HG03432 (cell line): Measurements from ENCODE around the gene HES3.

ENCODE experiments used
- ATAC-seq: cut with Tn5 transposase; IDR thresholded peaks from one replicate; pipeline ENCODE4 v1.9.1; 2021; ENCODE audit warnings: mild to moderate bottlenecking, moderate library complexity; ENCODE audit not compliant: unreplicated experiment

The HES3 gene

DNA sequence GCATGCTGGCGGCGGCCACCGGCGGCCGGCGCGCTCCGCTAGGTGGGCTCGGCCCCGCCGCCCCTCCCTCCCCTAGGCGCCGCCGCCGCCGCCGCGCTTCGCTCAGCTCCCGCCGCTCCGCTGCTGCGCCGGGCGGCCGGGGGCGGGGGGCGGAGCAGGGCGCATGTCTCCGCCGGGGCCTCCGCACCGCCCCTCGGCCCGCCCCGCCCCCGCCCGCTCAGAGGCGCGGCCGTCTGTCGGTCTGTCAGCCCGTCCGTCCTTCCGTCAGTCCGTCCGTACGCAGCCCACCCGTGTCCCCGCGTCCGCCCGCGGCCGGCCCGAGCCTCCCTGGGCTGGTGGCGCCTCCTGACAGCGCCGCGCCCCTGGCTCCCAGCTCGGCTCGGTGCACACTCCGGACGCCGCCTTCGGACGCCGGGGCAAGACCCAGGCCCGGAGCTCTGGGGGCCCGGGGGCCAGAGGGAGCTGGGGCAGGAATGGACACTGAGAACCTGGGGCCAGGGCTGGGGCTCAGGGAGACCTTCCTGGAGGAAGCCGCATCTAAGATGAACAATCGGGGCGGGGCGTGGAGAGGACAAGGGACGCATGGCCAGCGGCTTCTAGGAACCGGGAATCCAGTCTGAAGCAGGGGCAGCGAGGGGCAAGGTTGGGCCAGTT lies 17.1 kb downstream of the HES3 start, which contains the start of gene GPR153:
Gene GPR153, minus strand, starts transcription at position 138 of the 654 bp plus-strand sequence. CDS start 6,193 bp downstream, outside the sequence.
- peak; percentile 49 for ATAC-seq

GRCh38 chr1:6261615-6261995 lies 17.6 kb downstream of the HES3 start:
- no peak for ATAC-seq

DNA sequence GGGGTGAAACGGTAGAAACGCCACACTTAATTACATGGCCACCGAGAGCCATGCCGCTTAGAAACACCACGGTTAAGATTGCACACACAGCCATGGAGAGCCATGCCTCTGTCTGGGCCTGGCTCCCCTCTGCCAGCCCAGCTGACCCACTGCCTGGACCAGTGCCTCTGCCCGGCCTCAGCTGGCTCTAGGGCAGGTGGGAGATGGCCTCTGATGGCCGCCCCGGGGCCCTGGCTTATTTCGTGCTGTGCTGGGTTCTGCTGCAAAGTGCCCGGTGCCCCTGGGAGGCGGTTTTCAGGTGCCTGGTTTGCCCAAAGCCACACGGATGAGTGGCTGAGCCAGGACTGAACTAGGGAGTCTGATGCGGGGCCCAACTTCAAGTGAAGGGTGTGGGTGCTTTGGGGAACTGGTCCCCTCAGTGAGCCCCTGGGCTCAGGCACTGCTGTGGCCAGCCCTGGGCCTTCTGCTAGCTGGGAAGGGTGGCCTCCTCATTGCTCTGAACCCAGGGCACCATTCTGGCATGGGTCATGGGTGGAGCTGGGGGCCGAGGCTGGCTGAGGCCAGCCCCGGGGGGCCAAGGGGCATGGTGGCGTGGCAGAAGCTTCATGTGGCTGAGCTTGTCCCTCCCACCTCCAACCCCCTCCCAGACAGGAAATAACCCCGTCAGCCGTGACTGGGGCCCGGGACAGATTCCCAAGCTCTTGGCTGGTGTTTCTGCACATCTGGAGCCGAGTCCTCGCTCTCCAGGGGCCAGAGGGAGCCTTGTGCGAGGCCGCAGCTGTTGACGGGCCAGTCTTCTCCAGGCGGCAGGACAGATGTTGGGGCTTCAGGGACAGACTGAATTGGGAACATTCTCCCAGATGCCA lies 18.8 kb downstream of the HES3 start:
- no peak for ATAC-seq

DNA sequence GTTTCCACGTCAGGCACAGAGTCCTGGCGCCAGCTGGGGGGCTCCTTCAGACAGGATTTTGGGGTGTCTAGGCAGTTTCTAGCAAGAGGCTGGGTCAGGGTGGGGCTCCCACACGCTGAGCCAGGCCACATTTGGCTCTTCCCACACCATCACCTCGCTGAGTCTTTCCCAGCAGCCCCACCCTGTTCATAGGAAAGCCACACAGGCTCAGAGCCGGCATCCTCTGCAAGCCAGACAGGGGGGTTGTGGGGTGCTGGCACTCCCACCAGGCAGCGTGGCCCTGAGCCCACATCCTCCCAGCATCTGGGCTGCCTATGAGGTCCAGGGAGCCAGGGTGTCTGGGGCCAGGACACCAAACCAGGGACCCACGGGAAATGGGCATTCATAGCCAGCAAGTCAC lies 19.7 kb downstream of the HES3 start:
- no peak for ATAC-seq

GRCh38 chr1:6265151-6265550 lies 21.2 kb downstream of the HES3 start:
- no peak for ATAC-seq

DNA sequence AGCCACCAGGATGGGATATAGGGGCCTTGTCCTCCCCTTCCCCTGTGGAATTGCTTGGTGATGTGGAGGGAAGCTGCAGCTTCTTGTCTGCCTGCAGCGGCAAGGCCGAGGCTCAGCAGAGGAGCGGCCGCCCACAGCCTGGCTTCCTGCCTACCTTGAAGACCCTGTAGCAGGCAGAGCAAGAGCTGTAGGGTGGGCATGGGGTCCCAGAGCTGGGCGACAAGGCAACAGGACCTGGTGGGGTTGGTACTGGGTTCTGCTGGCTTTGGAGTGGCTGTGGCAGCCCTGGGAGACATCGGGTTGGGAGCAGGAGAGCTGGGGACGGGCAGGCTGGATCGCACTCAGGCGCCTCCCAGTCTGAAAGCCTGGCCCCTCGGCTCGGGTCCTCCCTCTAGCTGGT lies 22.7 kb downstream of the HES3 start:
- no peak for ATAC-seq

DNA sequence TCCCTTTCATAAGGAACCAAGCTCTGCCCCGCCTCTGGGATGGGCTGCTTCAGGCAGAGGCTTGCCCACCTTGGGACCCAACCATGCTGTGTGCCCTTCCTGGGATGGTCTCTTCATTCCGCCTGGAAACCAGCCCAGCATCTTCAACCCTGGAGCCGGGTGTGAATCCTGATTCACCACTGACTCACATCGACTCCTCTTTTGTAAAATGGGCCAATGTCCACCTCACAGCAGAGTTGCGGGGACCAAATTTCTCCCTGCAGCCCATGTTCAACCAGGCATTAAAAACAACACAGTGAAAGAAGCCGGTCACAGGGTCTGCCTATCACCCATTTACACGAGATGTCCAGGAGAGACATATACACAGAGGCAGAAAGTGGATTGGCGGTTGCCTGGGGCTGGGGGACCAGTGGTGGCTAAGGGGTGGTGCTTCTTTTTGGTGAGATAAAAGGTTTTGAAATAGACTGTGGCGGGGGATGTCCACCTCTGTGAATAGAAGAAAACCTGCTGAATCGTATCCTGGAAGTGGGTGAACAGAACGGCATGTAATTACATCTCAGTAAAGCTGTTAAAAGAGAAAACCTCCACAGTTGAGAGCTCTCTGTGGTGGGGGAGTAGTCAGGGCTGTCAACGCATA lies 23.8 kb downstream of the HES3 start:
- ATAC-seq = no peak

- no peak for ATAC-seq
These were observed 24.4 kb downstream of the HES3 start for GRCh38 chr1:6268415-6268814.

DNA sequence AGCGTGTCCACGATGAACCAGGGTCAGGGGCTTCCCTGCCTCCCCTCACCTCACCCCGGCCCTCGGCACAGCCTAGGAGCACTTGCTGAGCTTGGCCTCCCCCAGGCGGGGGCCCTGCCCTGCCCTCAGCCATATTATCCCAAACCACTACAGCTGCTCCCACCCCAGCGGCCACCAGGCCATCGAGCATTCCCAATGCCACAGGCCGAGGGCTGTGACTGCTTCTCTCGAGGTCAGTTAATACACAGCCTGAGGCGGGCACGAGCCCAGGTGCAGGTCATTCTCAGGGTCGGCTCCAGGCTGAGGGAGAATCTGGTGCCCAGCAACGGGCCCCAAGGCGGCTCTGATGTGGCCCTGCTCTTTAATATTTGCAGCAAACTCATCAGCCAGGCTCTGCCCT lies 25.3 kb downstream of the HES3 start:
- no peak for ATAC-seq

DNA sequence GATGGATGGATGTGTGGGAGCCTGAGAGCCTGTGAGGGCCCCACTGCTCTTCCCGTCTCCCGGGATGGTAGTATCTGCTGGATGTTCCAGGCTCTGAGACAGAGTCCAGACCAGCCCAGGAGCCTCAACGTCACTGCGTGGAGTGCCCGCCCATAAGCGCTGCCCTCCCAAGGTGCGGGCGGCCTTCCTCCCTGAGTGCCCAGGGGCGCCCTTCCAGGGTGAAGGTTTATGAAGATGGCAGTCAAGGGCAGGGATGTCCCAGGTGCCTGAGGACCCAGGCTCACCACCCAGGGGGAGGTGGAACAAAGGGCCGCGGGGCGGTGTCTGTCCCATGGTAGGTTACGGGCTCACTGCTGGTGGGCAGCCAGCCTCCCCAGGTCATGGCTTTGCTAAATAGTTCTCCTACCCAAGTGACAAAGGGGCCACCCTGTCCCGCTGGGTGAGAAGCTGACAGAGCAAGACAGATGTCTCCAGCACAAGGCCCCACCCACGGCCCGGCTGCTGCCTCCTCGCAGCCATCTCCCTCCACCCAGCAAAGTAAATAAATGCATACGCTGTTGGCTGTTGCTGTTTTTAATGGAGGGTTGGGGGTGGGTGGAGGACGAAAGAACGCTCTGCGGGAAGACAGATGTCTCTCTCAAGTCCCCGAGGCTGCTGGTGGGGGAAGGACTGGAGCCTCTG lies 25.9 kb downstream of the HES3 start:
- ATAC-seq = no peak

GRCh38 chr1:6270401-6270800 lies 26.4 kb downstream of the HES3 start:
- no peak for ATAC-seq

GRCh38 chr1:6271006-6271405 lies 27.0 kb downstream of the HES3 start:
- no peak for ATAC-seq

GRCh38 chr1:6271554-6271953 lies 27.6 kb downstream of the HES3 start:
- no peak for ATAC-seq

DNA sequence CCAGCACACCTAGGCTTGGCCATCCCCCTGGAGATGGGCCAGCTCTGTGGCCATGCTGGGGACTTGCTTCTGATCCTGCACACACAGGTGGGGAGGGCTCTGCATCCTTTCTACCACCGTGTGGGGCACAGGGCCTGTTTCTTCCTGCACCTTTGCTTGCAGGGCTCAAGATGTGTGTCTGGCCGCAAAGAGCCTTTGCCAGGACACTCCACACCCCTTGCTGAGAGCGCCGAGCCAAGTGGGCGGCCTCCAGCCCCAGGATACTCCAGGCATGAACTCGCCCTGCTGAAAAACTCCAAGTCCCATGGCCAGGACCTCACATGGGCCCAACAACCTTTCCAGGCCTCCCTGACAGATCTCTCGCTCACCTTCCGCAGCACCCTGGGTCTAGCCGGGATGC lies 28.5 kb downstream of the HES3 start:
- no peak for ATAC-seq

- no peak for ATAC-seq
These were observed 28.9 kb downstream of the HES3 start for GRCh38 chr1:6272868-6273267.

GRCh38 chr1:6273380-6273891 lies 29.5 kb downstream of the HES3 start:
- ATAC-seq = no peak

DNA sequence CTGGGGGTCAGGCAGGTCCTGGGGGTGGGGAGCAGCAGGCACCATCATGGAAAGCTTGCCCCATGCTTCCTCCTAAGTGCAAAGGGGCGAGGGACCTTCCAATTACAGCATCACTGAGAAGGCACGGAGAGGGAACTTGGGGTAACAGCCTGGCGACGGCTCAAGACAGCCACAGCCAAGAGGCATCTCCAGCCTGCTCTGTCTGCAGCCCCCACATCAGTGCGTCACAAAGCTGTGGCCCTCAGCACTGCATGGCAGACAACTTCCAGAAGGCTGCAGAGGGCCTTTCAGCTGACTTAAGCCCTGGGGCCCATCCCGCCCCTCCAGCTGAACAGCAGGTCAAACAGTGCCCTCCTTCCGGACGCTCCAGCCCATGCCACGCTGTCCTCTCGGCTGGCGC lies 30.1 kb downstream of the HES3 start:
- ATAC-seq = no peak

DNA sequence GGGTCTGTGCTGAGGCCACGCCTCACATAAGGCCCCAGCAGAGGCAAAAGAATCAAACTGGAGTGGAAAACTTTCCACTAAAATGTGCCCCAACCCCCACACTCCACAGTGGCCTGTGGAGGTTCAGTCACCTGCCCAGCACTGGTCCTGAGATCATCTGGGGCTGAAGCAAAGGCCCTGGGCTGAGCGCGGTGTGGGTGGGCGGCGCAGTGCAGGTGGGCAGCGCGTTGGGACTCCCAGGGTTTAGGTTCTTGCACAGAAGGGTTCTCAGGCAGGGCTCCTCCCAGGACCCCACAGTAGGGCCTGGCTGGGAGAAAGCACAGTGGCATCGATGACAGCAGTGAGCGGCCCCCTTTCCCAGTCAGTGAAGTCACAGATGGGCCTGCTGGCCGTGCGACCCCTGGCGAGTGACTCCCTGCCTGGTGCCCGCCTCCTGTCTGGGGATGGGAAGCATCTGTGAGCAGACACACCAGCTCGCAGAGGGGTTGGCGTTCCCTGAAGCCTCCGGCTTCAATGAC lies 30.7 kb downstream of the HES3 start:
- ATAC-seq = no peak

GRCh38 chr1:6275826-6276782 lies 32.1 kb downstream of the HES3 start:
- ATAC-seq = no peak
